DND-41 (cell line): ENCODE measurements around the gene FBRSL1.

ENCODE experiments used
- CTCF ChIP-seq: IDR thresholded peaks from 2 replicates; pipeline ENCODE4 v1.5.1; 2012; ENCODE audit warnings: borderline replicate concordance, low read length, moderate library complexity, mild to moderate bottlenecking; ENCODE audit not compliant: poor library complexity, severe bottlenecking; ENCODE audit errors: extremely low read depth
- EZH2 ChIP-seq: IDR thresholded peaks from 3 replicates; pipeline ENCODE4 v1.6.1; 2012; ENCODE audit warnings: borderline replicate concordance, low read depth, mild to moderate bottlenecking, moderate library complexity, low read length, inconsistent platforms; ENCODE audit not compliant: severe bottlenecking

DNA sequence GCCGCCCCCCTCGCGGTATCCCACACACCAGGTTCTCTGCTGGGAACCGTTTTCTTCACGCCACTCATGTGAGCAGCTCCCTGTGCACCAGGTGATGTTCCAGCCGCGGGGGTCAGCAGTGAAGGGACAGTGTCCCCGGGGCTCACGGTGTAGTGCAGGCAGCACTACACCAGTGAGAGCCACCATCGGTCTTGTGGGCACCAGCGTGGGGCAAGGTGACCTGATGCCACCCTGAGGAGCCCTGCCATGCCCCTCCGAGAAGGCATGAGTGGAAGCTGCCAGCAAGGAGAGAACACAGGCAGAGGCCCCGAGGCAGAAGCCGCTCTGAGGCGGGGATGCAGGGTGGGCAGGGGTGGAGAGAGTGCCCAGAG is 11.5 kb upstream of the FBRSL1 start:
- TF ChIP-seq CTCF, result no peak
- no peak for TF ChIP-seq EZH2
